PFSK-1 (cell line): Measurements from ENCODE around the gene DCLK3.

Experiments
- FOXP2 ChIP-seq: optimal IDR thresholded peaks from 2 replicates; pipeline ENCODE3; 2011; ENCODE audit warnings: borderline replicate concordance, control low read depth, inconsistent platforms; ENCODE audit not compliant: insufficient read depth; ENCODE audit errors: extremely low read length, extremely low read depth
- POLR2AphosphoS5 ChIP-seq: IDR thresholded peaks from 2 replicates; pipeline ENCODE4 v1.6.1; 2012; ENCODE audit warnings: low read depth, mild to moderate bottlenecking, control low read depth, low read length, moderate library complexity
- REST ChIP-seq, 2 experiments: IDR thresholded peaks; 2 replicates each; pipeline versions ENCODE4 v1.6.1 to v1.8.0; 2011 to 2012; ENCODE audit warnings: low read depth in 2 of 2, low read length in 2 of 2, control low read depth in 1 of 2, inconsistent platforms in 1 of 2, mild to moderate bottlenecking in 1 of 2, moderate library complexity in 1 of 2; ENCODE audit not compliant: insufficient read depth in 1 of 2
- SIN3A ChIP-seq: IDR thresholded peaks from 2 replicates; pipeline ENCODE4 v1.6.1; 2012; ENCODE audit warnings: mild to moderate bottlenecking, low read length, moderate library complexity, borderline replicate concordance; ENCODE audit not compliant: insufficient read depth
- TAF1 ChIP-seq: IDR thresholded peaks from 2 replicates; pipeline ENCODE4 v1.6.1; 2012; ENCODE audit warnings: low read length, control low read depth, borderline replicate concordance; ENCODE audit not compliant: insufficient read depth

The DCLK3 gene

DNA sequence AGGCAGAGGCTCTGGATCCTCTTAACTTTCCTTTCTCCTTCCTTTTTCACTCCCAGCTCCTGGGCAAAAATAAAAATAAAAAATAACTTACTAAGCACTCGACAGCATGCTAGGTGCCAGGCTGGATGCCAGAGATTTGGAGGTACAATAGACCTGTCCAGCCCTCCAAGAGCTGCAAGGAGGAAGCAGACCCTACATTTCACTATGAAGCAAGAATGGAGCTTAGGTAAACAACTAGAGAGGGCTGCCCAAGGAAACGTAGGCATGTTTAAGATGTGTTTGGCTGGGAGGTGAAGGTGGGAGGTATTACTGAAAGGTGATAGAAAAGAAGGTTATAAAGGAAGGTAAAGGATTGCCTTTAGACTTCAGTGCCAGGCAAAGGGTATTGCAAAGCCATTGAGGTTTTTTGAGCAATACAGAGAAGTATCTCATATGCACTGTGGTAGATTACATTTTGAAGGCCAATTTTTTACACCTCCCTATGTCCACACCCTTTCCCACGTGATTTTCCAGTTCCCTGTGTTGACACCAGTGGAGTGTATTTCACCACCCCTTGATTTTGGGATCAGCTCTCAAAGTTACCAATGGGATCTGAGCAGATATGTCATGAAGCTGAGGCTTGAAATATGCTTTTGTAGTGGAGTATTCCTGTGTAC, 69.1 kb downstream of the DCLK3 start:
- no peak for TF ChIP-seq TAF1
- no peak for TF ChIP-seq SIN3A
- no peak for TF ChIP-seq FOXP2
- TF ChIP-seq REST (IDR thresholded peaks at IDR 0.05; ENCODE audit: insufficient read depth in 1 of 2, low read depth in 2 of 2, low read length in 2 of 2): no peak
- no peak for TF ChIP-seq POLR2AphosphoS5

DNA sequence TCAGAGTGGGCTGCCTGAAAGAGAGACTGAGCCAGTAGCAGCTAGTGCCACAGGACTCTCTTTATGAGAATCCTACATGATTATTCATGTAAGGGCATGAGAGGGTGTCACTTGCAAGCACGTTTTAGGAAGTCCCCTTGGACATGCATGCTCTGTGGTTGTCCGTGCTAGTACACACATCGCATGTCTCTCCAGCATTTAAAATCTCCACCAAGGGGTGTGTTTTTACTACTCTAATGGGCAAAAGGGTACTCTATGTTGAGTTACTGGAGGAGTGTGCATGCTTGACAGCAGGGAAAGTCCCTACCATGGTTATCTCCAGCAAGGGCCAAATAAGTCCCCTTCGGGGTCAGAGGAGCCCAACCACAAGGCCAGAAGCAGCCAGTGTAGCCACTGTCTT, 70.7 kb downstream of the DCLK3 start:
- TF ChIP-seq SIN3A (no peak), TAF1 (no peak), FOXP2 (no peak), REST (IDR thresholded peaks at IDR 0.05; ENCODE audit: insufficient read depth in 1 of 2, low read depth in 2 of 2, low read length in 2 of 2) (no peak), POLR2AphosphoS5 (no peak)

- TF ChIP-seq POLR2AphosphoS5 (no peak), REST (IDR thresholded peaks at IDR 0.05; ENCODE audit: insufficient read depth in 1 of 2, low read depth in 2 of 2, low read length in 2 of 2) (no peak), SIN3A (no peak), TAF1 (no peak), FOXP2 (no peak)
Measured at GRCh38 chr3:36689560-36689959, 74.8 kb downstream of the DCLK3 start.

DNA sequence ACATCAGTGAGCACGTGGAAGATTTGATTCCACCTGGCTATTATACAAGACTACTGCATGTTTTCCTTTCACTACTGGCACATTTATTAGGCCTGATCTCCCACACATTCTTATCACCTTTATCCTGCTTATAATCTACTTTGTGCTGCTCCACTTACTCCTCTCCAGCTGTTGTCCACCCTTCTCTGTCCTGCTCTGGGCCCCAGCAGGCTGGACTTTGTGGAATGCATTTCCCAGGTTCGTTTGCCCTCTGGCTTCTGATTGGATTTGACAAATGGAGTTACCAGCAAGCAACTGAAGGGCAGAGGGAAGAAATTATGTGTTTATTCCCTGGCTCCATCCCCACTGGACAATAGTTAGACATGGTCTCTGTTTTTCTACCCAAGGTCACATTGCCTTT, 75.5 kb downstream of the DCLK3 start:
- TF ChIP-seq TAF1: no peak
- no peak for TF ChIP-seq REST (IDR thresholded peaks at IDR 0.05; ENCODE audit: insufficient read depth in 1 of 2, low read depth in 2 of 2, low read length in 2 of 2)
- TF ChIP-seq SIN3A: no peak
- no peak for TF ChIP-seq POLR2AphosphoS5
- no peak for TF ChIP-seq FOXP2
